Measurements from ENCODE around the gene SLAMF6.
A peak's percentile ranks its signal among the peaks of the same experiment; 100 is the strongest.
"Not testable (repeated sequence)": the region's sequence is repeated elsewhere in the genome, so short reads cannot be mapped to it uniquely, and the experiment has no call there.

The SLAMF6 gene

GRCh38 chr1:160503087-160503486 is 20.0 kb downstream of the SLAMF6 start:
- peaks cover 52% of the 10 kb centered on the region for H3K9me3 Mint-ChIP-seq
- no peaks in the 10 kb centered on the region for H3K27me3 Mint-ChIP-seq
- H3K27ac Mint-ChIP-seq: peak overlapping the region; percentile 76
- peaks cover 88% of the 10 kb centered on the region for H3K4me1 Mint-ChIP-seq (ENCODE audit: low read depth)
- H3K4me3 Mint-ChIP-seq: no peak overlapping the region
- peaks cover 99% of the 10 kb centered on the region for H3K36me3 Mint-ChIP-seq (ENCODE audit: low read depth)

- Mint-ChIP-seq H3K4me3 (no peak overlapping the region), H3K4me1 (ENCODE audit: low read depth) (peaks cover 63% of the 10 kb centered on the region), H3K9me3 (peaks cover 34% of the 10 kb centered on the region), H3K27ac (peak overlapping the region; percentile 47), H3K36me3 (ENCODE audit: low read depth) (peaks cover 80% of the 10 kb centered on the region), H3K27me3 (no peaks in the 10 kb centered on the region)
Measured at GRCh38 chr1:160500321-160500990, 22.6 kb downstream of the SLAMF6 start.

- H3K9me3 Mint-ChIP-seq: peaks cover 39% of the 10 kb centered on the region
- no peaks in the 10 kb centered on the region for H3K27me3 Mint-ChIP-seq
- peaks cover 55% of the 10 kb centered on the region for H3K4me1 Mint-ChIP-seq (ENCODE audit: low read depth)
- peak overlapping the region; percentile 10 for H3K27ac Mint-ChIP-seq
- no peak overlapping the region for H3K4me3 Mint-ChIP-seq
- H3K36me3 Mint-ChIP-seq (ENCODE audit: low read depth): peaks cover 72% of the 10 kb centered on the region
Measured at GRCh38 chr1:160499631-160500030, 23.4 kb downstream of the SLAMF6 start.

GRCh38 chr1:160498301-160499065 is 24.6 kb downstream of the SLAMF6 start:
- Mint-ChIP-seq H3K9me3 (peaks cover 39% of the 10 kb centered on the region), H3K27ac (peak overlapping the region; percentile 36), H3K36me3 (ENCODE audit: low read depth) (peaks cover 61% of the 10 kb centered on the region), H3K4me1 (ENCODE audit: low read depth) (peaks cover 44% of the 10 kb centered on the region)
- H3K4me3 Mint-ChIP-seq, H3K27me3 Mint-ChIP-seq: not testable (repeated sequence)

- Mint-ChIP-seq H3K36me3 (ENCODE audit: low read depth) (peaks cover 39% of the 10 kb centered on the region), H3K27ac (peak overlapping the region; percentile 71), H3K9me3 (peaks cover 29% of the 10 kb centered on the region), H3K27me3 (no peaks in the 10 kb centered on the region), H3K4me3 (no peak overlapping the region), H3K4me1 (ENCODE audit: low read depth) (peaks cover 22% of the 10 kb centered on the region)
Measured at GRCh38 chr1:160496334-160496733, 26.7 kb downstream of the SLAMF6 start.

GRCh38 chr1:160494620-160495019 is 28.4 kb downstream of the SLAMF6 start:
- Mint-ChIP-seq H3K4me1 (ENCODE audit: low read depth) (peaks cover 18% of the 10 kb centered on the region), H3K27me3 (no peaks in the 10 kb centered on the region), H3K9me3 (peaks cover 23% of the 10 kb centered on the region), H3K27ac (no peak overlapping the region), H3K4me3 (no peak overlapping the region), H3K36me3 (ENCODE audit: low read depth) (peaks cover 23% of the 10 kb centered on the region)

- H3K4me3 Mint-ChIP-seq: no peak overlapping the region
- no peak overlapping the region for H3K27ac Mint-ChIP-seq
- H3K9me3 Mint-ChIP-seq: peaks cover 8% of the 10 kb centered on the region
- H3K4me1 Mint-ChIP-seq (ENCODE audit: low read depth): peaks cover 26% of the 10 kb centered on the region
- H3K27me3 Mint-ChIP-seq: no peaks in the 10 kb centered on the region
- H3K36me3 Mint-ChIP-seq (ENCODE audit: low read depth): peaks cover 9% of the 10 kb centered on the region
Measured at GRCh38 chr1:160492617-160493016, 30.4 kb downstream of the SLAMF6 start.

- H3K36me3 Mint-ChIP-seq (ENCODE audit: low read depth): peaks cover 10% of the 10 kb centered on the region
- no peak overlapping the region for H3K4me3 Mint-ChIP-seq
- H3K27ac Mint-ChIP-seq: no peak overlapping the region
- H3K9me3 Mint-ChIP-seq: peaks cover 8% of the 10 kb centered on the region
- no peaks in the 10 kb centered on the region for H3K27me3 Mint-ChIP-seq
- H3K4me1 Mint-ChIP-seq (ENCODE audit: low read depth): peaks cover 30% of the 10 kb centered on the region
Measured at GRCh38 chr1:160491981-160492380, 31.1 kb downstream of the SLAMF6 start.

GRCh38 chr1:160491017-160491416 is 32.0 kb downstream of the SLAMF6 start:
- H3K27ac Mint-ChIP-seq: peak overlapping the region; percentile 13
- peaks cover 40% of the 10 kb centered on the region for H3K4me1 Mint-ChIP-seq (ENCODE audit: low read depth)

GRCh38 chr1:160489513-160490261 is 33.4 kb downstream of the SLAMF6 start:
- Mint-ChIP-seq H3K27ac (peak overlapping the region; percentile 67), H3K4me1 (ENCODE audit: low read depth) (peaks cover 45% of the 10 kb centered on the region), H3K27me3 (no peaks in the 10 kb centered on the region), H3K9me3 (peaks cover 5% of the 10 kb centered on the region), H3K4me3 (no peak overlapping the region), H3K36me3 (ENCODE audit: low read depth) (peaks cover 30% of the 10 kb centered on the region)

More at GRCh38 chr1:160491017-160491416, 32.0 kb downstream of the SLAMF6 start:
- Mint-ChIP-seq H3K9me3 (peaks cover 8% of the 10 kb centered on the region), H3K36me3 (ENCODE audit: low read depth) (peaks cover 20% of the 10 kb centered on the region), H3K4me3 (no peak overlapping the region), H3K27me3 (no peaks in the 10 kb centered on the region)

- peaks cover 42% of the 10 kb centered on the region for H3K36me3 Mint-ChIP-seq (ENCODE audit: low read depth)
- no peak overlapping the region for H3K4me3 Mint-ChIP-seq
- peaks cover 8% of the 10 kb centered on the region for H3K9me3 Mint-ChIP-seq
- no peaks in the 10 kb centered on the region for H3K27me3 Mint-ChIP-seq
- H3K27ac Mint-ChIP-seq: peak overlapping the region; percentile 67
- H3K4me1 Mint-ChIP-seq (ENCODE audit: low read depth): peaks cover 55% of the 10 kb centered on the region
Measured at GRCh38 chr1:160488347-160489058, 34.6 kb downstream of the SLAMF6 start.

GRCh38 chr1:160486453-160486852 is 36.6 kb downstream of the SLAMF6 start:
- H3K27me3 Mint-ChIP-seq: no peaks in the 10 kb centered on the region
- H3K4me1 Mint-ChIP-seq (ENCODE audit: low read depth): peaks cover 74% of the 10 kb centered on the region
- peaks cover 57% of the 10 kb centered on the region for H3K36me3 Mint-ChIP-seq (ENCODE audit: low read depth)
- no peak overlapping the region for H3K4me3 Mint-ChIP-seq
- H3K9me3 Mint-ChIP-seq: peaks cover 16% of the 10 kb centered on the region
- peak overlapping the region; percentile 16 for H3K27ac Mint-ChIP-seq

GRCh38 chr1:160483505-160484185 is 39.4 kb downstream of the SLAMF6 start:
- H3K4me1 Mint-ChIP-seq (ENCODE audit: low read depth): peaks cover 67% of the 10 kb centered on the region
- H3K9me3 Mint-ChIP-seq: peaks cover 29% of the 10 kb centered on the region
- no peaks in the 10 kb centered on the region for H3K27me3 Mint-ChIP-seq
- peak overlapping the region; percentile 75 for H3K27ac Mint-ChIP-seq
- H3K36me3 Mint-ChIP-seq (ENCODE audit: low read depth): peaks cover 77% of the 10 kb centered on the region
- no peak overlapping the region for H3K4me3 Mint-ChIP-seq

GRCh38 chr1:160481979-160482596 is 41.0 kb downstream of the SLAMF6 start:
- H3K4me1 Mint-ChIP-seq (ENCODE audit: low read depth): peaks cover 58% of the 10 kb centered on the region
- H3K9me3 Mint-ChIP-seq: peaks cover 29% of the 10 kb centered on the region
- no peak overlapping the region for H3K4me3 Mint-ChIP-seq
- H3K27me3 Mint-ChIP-seq: no peaks in the 10 kb centered on the region
- H3K27ac Mint-ChIP-seq: peak overlapping the region; percentile 24
- H3K36me3 Mint-ChIP-seq (ENCODE audit: low read depth): peaks cover 72% of the 10 kb centered on the region

Measured in stimulated activated naive CD8-positive, alpha-beta T cell treated with anti-CD3 and anti-CD28 coated beads, Interleukin-15, Interleukin-2, amounts not matched to agents 100 ng/mL and 50 ng/mL, for 24 hours (primary cell).